Embryonic facial prominence (tissue), 1 donor: ENCODE results near the gene AUP1.

Experiments used
- DNase-seq: peaks from one replicate; pipeline ENCODE4 v3.0.0-alpha.2; 2016; ENCODE audit errors: extremely low spot score

AUP1 gene

DNA sequence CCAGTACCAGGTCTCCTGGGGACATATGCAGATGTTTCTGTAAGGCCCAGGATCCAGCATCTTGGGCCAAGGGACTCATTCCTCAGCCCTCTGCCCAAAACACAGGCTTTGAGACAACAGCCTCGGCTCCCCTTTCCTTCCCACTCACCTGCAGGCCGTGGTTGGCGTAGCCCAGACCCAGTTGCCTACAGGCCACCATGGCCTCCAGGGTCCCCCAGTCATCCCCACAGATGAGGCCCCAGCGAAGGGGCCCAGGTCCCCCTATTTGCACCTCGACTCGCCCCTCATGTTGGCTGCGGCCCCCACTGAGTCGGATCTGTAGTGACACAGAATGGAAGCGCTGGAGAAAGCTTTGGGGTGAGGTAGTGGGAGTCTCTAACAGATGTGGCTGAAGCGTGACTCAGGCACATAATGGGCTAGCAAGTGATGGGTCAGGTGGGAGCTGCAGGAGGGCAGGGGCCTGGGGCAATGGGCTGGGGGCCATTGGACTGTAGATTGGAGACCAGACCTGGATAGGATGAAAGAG, 6.0 kb upstream of the AUP1 start:
- no peak for DNase-seq

DNA sequence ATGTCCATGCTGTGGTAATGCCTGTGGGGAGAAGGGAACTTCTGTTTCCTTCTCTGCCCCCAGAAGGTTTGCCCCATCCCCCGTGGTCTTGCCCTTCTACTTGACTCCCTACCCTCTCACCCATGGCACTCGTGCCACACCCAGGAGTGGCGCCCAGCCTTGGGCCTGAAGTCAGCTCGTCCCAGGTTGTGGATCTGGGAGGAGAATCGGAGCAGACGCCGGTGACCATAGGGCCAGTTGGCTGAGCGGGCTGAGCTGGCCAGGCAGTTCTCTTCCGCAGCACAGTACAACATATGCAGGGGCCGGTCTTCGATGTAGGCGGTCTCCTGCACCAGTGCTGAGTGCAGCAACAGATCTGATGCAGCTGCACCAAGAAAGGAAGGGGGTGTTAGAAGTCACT, 4.9 kb upstream of the AUP1 start:
- DNase-seq, result no peak

DNA sequence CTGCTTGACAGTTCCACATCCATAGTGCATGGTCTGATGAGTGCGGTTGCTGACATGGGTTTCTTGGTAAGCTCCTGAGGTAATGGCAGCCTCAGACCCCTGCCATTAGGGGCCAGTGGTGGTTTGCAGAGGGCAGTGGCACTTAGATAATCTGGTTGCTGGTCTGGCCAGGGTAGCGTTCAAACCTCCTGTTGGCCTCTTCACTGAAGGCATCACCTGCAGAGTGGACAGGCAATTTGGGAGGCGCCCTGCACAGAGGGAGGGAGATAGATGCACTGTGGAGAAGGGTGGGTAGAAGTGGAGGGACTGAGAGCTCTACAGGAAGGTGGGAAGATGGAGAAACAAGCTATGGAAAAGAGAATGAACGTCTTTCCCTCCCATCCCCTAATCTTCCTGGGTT, 4.0 kb upstream of the AUP1 start:
- no peak for DNase-seq

DNA sequence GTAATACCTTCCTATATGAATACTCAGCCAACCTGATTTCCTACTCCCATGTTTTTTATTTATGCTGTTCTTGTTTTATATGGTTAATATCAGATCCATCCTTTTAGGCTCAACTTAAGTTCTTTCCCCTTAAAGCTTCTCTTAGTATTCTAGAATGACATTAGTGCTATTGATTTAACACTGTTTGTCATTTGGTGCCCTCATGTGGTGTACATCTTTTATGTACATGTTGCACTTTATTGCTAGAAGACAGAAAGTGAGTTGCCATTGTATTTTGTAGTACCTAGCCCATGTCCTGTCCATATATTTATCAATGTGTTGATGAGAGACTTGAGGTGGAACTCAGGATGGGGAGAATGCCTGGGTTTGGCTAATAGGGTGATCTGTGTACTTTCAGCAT, 2.7 kb upstream of the AUP1 start:
- no peak for DNase-seq

DNA sequence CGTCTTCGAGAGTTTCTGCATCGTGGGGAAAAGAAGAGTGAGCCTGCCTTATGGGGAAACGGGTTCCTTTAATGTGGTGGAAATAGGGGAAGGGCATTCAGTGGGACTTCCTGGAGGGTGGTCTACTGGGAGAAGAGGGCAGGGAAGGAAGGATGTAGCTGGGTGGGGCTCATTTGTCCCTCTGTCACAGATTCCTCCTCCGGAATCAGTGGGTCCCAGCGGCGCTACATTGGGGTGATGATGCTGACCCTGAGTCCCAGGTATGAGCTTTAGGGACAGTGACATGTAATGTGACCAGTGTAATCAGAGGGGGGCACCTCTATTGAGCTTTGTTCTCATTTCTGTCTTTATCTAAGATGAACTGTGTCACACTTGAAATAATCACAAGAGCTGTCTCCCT, 2.2 kb upstream of the AUP1 start:
- no peak for DNase-seq

DNA sequence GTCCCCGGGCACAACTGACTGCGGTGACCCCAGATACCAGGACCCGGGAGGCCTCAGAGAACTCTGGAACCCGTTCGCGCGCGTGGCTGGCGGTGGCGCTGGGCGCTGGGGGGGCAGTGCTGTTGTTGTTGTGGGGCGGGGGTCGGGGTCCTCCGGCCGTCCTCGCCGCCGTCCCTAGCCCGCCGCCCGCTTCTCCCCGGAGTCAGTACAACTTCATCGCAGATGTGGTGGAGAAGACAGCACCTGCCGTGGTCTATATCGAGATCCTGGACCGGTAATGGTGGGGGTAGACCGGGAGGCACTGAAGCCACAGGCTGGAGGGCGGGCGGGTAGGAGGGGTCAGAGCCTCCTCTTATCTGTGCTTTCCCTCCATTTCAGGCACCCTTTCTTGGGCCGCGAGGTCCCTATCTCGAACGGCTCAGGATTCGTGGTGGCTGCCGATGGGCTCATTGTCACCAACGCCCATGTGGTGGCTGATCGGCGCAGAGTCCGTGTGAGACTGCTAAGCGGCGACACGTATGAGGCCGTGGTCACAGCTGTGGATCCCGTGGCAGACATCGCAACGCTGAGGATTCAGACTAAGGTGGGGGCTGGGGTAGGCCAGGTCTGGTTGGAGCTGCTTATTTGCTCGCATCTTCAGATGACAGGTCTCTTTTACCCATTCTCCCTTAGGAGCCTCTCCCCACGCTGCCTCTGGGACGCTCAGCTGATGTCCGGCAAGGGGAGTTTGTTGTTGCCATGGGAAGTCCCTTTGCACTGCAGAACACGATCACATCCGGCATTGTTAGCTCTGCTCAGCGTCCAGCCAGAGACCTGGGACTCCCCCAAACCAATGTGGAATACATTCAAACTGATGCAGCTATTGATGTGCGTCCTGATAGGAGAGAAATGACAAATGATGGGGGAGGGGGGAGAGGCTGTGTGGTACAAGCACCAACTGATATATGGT, 1.0 kb upstream of the AUP1 start:
- DNase-seq, result no peak

DNA sequence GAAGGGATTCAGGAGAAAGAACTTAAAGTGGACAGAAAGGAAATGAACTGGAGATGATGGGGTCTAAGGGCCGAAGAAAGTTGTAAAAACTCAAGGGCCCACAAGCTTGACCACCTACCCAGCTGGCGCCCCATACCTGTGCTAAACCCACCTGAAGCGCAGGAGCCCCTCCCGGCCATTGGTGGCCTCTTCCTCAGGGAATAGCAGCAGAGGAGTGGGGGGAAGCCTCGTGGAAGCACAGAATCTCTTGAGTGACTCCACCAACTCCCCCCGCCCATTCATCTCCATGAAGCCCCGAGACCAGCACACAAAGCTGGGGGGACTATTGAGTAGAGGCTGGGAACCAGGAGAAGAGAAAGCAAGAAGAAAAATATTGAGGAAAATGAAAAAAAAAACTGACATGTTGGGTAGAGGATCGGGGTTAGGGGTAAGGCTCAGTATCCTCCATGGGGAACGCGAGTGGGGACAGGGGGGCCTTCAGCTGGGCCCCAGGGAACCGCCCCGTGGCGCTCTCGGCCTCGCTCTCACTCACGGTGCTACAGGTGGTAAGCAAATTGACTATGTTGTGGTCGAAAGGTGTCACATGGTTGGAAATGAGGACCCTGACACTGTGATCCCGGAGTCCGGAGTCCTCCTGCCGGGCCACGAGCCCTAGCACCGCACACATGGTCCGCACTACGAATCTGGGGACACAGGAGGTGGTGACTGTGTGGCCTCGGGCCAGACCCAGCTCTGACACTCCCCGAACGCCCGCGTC, 728 bp downstream of the AUP1 start:
- no peak for DNase-seq

DNA sequence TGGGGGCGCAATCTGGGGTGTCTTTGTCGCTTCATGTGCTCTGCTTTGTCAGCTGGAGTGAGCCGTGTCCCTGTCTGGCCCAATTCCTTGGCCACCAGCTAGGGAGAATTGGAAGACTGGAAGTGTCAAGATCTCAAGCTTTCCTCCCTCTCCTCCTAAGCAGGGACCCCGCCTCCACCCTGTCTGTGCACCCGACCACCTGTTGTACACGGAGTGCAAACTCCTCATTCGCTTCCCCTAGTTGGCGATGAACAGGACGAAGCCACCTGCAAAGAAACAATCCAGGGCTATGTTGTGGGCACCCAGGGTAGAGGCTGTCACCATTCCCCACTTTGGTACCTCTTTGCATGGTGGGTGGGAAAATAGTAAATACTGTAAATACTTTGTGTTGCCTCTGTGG, 1.8 kb downstream of the AUP1 start:
- no peak for DNase-seq

DNA sequence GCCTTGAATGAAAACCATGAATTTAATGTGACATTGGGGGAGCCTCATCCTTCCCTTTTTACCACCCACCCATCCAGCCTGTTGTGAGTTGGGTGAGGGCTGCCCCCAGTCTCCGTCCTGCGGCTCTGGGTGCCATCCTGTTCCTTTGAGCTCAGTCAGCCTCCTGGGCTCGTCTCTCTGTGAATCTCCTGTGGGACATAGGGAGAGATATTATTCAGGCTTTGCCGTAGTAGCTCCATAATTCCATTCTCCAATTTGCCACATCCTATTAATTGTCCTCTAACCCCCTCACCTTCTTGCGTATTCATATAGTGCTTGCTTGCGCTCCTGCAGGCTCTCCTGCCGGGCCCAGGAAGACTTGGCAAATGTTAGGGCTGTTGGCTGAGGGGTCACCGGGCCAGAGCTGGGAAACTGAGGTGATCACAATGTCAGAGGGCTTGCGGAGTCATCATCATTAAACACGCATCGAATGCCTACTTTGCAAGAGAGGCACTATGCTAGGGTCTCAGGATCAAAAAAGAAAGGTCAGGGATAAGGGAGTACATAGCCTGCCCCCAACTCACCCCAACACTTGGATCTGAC, 2.8 kb downstream of the AUP1 start:
- no peak for DNase-seq

DNA sequence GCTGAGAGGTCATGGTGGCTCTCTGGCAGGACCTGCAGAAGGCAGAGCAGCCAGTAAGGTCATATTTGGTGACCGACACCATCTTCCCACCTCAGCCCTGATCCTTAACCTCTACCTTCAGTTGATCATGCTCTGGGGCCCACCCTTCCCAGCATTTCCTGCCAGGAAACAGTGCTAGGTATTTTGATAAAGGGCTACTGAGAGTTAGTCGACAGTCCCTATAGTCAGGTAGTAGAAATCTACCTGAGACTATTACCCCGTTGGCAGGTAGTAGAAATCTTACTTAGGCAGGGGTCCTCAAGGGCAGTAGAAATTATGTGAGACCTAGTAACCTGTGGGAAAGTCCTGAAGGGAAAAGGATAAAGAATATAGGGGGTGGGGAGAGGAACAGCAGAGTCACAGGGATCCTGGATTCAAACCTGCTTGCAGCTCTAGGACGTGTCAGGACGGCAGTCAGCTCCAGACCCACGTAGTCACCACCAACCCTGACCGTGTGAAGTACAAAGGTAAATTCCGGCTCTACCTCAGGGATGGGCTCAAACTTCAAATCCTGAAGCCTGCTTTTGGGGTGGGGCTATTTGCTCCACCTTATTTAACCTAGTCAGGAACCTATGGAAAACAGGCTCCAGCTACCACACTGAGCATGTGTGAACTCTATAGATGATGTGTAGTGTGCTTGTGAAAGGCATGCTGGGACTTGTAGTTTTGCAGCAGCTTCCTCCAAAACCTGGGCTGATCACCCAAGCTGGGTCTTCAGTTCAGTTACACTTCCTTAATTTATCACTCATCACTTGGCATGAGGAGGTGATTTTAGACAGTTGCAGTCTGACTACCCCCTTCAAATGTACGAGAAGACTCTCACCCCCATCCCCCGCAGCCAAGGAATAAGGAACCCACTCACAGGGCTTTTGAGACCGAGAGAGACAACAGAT, 3.5 kb downstream of the AUP1 start, which contains the start of gene DQX1:
Gene DQX1 (minus strand): TSS at position 515 of the 932 bp plus-strand sequence. CDS start 502 bp downstream, at position 13.
- DNase-seq, result no peak

DNA sequence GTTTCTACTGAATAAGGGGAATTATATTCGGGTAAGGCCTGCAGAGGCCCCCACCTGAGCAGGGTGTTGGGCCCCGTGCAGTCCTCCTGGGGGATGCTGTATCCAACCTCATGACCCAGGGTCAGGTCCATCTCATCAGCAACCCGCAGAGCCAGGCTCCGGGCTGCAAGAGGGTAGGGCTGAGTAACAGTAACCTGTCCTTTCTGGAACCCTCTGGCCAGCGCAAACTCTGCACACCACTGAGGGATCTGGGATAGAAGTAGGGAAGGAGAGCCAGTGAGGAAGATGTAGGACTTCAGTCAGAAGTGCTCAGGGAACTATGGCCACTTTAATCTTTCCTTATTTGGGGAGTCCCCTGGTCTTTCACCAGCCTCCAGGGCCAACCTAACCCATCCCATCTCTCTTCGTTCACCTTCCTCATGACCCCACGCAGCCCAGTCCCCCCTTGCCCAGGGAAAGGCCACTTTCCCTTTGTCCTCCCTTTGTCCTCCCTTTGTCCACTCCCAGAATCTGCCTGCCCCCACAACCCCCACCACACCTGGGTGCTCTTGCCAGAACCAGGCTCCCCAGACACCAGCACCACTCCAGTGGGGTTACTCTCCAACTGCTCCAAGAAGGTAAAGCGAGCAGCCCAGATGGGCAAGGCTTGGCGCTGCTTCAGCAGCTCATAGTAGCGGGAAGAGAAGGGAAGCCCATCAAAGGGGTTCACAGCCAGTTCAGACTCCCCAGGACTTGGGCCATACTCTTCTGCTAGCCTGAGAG, 4.4 kb downstream of the AUP1 start:
- no peak for DNase-seq

DNA sequence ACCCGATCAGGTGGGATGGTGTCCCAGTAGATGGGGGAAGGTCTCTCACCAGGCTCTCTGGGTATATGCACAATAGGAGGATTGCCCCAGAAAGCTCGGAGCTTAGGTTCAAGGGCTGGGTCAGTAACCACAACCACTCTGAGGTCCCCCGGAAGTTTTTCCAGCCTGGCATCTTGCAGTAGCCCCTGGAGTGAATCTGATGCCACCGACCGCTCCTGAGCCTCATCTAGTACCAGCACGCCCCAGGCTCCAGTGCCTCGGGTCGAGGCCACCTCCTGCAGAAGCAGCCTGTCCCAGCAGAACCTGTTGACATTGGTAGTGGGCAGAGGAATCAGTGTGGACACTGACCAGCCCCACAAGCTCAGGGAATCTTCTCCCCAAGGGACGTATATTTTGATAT, 5.5 kb downstream of the AUP1 start:
- DNase-seq, result no peak

DNA sequence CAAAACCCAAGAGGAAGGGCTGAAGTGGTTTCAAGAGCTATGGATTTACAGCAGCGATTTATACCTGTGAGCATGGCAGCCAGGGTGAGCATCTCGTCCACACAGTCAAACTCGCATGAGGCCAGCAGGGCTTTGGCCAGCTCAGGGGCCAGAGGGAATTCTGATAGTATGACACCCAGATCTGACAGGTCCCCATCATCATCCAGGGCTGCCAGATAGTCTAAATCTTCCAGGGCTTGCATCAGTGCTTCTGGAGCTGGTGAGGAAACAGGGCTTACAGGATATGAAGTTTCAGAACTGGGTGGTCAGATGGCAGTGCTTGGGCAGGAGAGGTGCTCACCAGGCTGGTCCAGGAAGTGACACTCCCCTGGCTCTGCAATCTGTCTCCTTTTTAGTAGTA, 7.0 kb downstream of the AUP1 start:
- DNase-seq, result no peak

DNA sequence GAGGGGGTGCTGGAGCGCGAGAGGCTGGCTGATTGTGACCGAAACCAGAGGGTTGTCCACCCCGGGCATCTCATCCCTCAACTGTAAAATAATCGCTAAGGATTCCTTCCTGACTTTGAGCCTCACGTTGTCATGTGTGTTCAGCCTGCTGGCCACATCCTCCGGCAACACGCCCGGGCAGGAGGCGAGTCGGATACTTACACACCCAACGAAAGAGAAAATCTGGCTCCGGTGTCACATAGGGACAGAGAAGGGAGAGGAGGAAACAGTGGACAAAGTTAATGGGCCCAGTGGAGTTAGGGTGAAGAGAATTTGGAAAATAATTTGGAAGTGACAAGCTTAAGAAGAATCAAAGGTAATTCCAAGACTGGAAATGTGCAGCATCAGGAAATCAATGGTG, 12.9 kb downstream of the AUP1 start:
- no peak for DNase-seq

DNA sequence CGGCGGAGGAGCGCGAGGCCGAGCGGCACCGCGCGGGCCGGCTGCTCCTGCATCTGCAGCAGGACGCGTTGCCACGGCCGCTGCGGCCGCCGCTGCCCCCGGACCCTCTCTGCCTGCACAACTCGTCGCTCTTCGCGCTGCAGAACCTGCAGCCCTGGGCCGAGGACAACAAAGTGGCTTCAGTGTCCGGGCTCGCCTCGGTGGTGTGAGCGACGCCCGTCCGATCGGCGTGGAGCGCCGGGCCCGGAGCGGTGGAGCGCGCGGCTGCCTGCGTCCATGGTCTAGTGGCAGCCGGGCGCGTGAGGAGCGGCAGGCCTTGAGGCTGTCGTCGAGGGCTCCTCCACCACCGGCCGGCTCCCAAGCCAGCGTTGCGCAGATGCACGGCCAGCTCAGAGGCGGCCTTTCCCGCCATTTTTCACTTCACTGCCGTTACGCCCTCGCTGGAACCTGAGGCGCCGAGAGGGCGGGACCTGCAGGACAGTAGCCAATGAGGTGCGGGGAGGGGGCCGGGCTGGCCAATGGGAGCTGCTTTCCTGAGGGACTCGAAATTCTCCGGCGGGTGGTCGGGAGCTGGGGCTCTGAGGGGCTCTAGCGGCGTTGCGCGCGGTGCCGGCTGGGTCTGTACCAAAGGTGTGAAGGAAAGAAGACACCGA, 13.4 kb downstream of the AUP1 start:
- DNase-seq, result no peak

DNA sequence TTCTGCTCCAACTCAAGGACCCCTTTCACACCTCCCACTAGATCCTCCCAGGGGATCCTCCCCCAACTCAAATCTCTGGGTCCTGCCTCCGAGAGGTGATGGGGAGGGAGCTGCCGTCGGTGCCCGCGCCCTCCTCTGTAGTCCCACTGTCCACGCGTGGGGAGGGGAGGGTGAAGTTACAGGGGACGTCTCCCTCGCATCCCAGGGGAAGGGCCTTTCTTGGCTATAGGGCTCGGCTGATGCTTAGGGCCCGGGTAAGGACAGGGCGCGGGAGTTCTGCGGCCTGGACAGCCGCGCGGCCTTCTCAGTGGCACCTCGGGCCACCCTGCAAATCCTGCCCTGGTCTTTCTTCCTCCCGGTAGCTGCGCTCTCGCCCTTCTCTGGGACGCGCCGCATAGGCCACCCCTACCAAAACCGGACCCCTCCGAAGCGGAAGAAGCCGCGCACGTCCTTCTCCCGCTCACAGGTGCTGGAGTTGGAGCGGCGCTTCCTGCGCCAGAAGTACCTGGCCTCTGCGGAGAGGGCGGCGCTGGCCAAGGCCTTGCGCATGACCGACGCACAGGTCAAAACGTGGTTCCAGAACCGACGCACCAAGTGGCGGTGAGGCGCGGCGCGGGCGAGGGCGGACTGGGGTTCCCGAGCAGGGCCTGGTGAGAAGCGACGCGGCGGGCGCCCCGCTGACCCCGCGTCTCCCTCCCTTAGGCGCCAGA, 14.1 kb downstream of the AUP1 start:
- no peak for DNase-seq

DNA sequence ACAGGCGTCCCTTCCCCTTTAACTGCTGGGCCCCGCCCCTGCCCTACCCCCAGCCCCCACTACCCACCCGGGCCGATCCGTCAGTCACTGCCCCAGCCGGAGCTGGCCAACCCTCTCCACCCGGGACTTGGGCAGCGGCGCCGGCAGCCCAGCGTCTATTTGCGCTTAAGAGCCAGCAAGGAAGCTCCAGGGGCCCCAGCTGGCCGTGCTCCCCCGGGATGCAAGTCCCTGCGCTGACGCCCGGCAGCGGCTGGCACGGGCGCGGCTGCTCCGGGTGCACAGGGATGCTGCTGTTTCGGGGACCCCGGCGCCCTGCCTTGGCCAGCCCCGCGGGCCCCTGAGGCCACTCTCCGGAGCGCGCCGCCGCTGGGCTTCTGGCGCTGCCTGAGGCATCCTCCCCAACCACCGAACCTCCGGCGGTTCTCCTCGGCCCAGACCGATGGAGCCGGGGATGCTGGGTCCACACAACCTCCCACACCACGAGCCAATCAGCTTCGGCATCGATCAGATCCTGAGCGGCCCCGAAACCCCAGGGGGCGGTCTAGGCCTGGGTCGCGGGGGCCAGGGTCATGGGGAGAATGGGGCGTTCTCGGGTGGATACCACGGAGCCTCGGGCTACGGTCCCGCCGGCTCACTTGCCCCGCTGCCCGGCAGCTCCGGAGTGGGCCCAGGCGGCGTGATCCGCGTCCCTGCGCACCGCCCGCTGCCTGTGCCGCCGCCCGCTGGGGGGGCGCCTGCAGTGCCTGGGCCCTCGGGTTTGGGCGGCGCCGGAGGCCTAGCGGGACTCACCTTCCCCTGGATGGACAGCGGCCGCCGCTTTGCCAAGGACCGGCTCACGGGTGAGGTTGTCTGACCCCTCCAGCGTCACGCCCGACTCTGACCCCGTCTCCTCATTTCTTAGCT, 14.9 kb downstream of the AUP1 start, which contains the start of gene TLX2:
Gene TLX2 (plus strand): TSS at position 83 of the 903 bp plus-strand sequence. CDS start 357 bp downstream, at position 440.
- no peak for DNase-seq
